ENCODE results near the gene CD40LG.

DNA sequence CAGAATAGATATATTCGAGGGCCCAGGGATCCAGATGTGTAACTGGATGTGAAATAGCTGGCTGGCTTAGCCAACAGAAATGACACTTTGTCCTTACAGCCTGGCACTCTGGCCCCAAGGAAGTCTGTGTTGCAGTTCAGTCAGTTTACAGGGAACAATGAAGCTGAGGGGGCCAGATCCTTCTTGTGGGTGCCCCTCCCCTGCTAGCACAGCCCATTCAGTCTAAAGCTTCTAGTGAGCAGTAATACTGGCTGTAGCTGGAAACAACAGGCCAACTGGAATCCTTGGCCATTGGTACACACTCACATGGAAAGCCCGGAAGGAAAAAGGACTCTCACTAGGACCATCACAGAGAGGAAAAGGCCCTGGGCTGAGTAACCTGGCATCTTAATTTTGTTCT lies 22.7 kb upstream of the CD40LG start:
- TF ChIP-seq, protein P1, sequence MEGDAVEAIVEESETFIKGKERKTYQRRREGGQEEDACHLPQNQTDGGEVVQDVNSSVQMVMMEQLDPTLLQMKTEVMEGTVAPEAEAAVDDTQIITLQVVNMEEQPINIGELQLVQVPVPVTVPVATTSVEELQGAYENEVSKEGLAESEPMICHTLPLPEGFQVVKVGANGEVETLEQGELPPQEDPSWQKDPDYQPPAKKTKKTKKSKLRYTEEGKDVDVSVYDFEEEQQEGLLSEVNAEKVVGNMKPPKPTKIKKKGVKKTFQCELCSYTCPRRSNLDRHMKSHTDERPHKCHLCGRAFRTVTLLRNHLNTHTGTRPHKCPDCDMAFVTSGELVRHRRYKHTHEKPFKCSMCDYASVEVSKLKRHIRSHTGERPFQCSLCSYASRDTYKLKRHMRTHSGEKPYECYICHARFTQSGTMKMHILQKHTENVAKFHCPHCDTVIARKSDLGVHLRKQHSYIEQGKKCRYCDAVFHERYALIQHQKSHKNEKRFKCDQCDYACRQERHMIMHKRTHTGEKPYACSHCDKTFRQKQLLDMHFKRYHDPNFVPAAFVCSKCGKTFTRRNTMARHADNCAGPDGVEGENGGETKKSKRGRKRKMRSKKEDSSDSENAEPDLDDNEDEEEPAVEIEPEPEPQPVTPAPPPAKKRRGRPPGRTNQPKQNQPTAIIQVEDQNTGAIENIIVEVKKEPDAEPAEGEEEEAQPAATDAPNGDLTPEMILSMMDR (conservative IDR thresholded peaks at IDR 0.05), result no peak
- TF ChIP-seq ZFX (IDR thresholded peaks at IDR 0.05), result no peak

All from C4-2B (cell line).